Activated B cell treated with CpG ODN at 0.5 μM for 24 hours (primary cell): ENCODE measurements around the gene MSI2. TPM values are rescaled to one million over a fixed set of nuclear protein-coding genes. Genes with fewer than 3 reads are reported as not detected.

ENCODE experiments used
- ATAC-seq: fragments of 200-7000 bp; cut with Tn5 transposase; one replicate; pipeline ENCODE4 v1.10.0; 2021; ENCODE audit warnings: low read depth, mild to moderate bottlenecking, moderate library complexity
- CTCF ChIA-PET: fragments of 350-600 bp; sonication (Branson Sonifier 250); formaldehyde crosslinking; loops from one replicate; lab custom pipeline; 2021; ENCODE audit warnings: antibody characterized with exemption; lab: Charles Lee
- POLR2A ChIA-PET: fragments of 350-600 bp; sonication (Branson Sonifier 250); formaldehyde crosslinking; loops from one replicate; lab custom pipeline; 2021; ENCODE audit warnings: antibody characterized with exemption; lab: Charles Lee
- DNase-seq: peaks from one replicate; pipeline ENCODE4 v3.0.0; 2022
- H3K27ac Mint-ChIP-seq: one replicate; pipeline ENCODE4 v1.8.0; 2020; ENCODE audit warnings: mixed read lengths
- H3K27me3 Mint-ChIP-seq: one replicate; pipeline ENCODE4 v1.8.0; 2021; ENCODE audit warnings: mixed read lengths
- H3K36me3 Mint-ChIP-seq: one replicate; pipeline ENCODE4 v1.8.0; 2021; ENCODE audit warnings: low read depth, mixed read lengths
- H3K4me1 Mint-ChIP-seq: one replicate; pipeline ENCODE4 v1.8.0; 2021; ENCODE audit warnings: mixed read lengths
- H3K4me3 Mint-ChIP-seq: one replicate; pipeline ENCODE4 v1.8.0; 2020; ENCODE audit warnings: mild to moderate bottlenecking, mixed read lengths
- H3K9me3 Mint-ChIP-seq: one replicate; pipeline ENCODE4 v1.8.0; 2020; ENCODE audit warnings: mixed read lengths
- CTCF ChIP-seq: fragments of 200-600 bp; IDR thresholded peaks from one replicate; pipeline ENCODE4 v1.8.0; 2022; ENCODE audit warnings: antibody characterized with exemption, mild to moderate bottlenecking
- intact Hi-C: fragments of 100-400 bp; cut with micrococcal nuclease; formaldehyde crosslinking; loops from one replicate; pipeline ENCODE4 v1.15.1; 2024
- total RNA-seq: library from RNA; stranded (reverse); gene quantifications from 2 replicates; pipeline ENCODE4 v1.2.3, GENCODE V29; 2022

MSI2 gene
- total RNA-seq, 1 donor from 2014 or later: 102 TPM

- Mint-ChIP-seq H3K36me3 (peaks cover 35% of the 10 kb centered on the region), H3K4me3 (no peak overlapping the region), H3K9me3 (no peaks in the 10 kb centered on the region), H3K27me3 (no peaks in the 10 kb centered on the region), H3K27ac (no peak overlapping the region), H3K4me1 (peaks cover 4% of the 10 kb centered on the region)
- POLR2A ChIA-PET: no interaction called here
- DNase-seq: no peak
- CTCF ChIA-PET: interaction anchor here (0.9 to 7.0 kb wide), 3 partner anchors 52 to 431 kb away, joined by 3 to 114 read pairs (median 4); no protein-coding TSS in a partner anchor
- no peak for ATAC-seq
- intact Hi-C loops: loop anchor here (5.0 kb wide), 2 partner anchors 72 to 418 kb away; partner anchors contain the start of genes CCDC182 and MSI2
- no peak for TF ChIP-seq CTCF
These were observed 418.6 kb downstream of the MSI2 start for GRCh38 chr17:57674894-57675293.

DNA sequence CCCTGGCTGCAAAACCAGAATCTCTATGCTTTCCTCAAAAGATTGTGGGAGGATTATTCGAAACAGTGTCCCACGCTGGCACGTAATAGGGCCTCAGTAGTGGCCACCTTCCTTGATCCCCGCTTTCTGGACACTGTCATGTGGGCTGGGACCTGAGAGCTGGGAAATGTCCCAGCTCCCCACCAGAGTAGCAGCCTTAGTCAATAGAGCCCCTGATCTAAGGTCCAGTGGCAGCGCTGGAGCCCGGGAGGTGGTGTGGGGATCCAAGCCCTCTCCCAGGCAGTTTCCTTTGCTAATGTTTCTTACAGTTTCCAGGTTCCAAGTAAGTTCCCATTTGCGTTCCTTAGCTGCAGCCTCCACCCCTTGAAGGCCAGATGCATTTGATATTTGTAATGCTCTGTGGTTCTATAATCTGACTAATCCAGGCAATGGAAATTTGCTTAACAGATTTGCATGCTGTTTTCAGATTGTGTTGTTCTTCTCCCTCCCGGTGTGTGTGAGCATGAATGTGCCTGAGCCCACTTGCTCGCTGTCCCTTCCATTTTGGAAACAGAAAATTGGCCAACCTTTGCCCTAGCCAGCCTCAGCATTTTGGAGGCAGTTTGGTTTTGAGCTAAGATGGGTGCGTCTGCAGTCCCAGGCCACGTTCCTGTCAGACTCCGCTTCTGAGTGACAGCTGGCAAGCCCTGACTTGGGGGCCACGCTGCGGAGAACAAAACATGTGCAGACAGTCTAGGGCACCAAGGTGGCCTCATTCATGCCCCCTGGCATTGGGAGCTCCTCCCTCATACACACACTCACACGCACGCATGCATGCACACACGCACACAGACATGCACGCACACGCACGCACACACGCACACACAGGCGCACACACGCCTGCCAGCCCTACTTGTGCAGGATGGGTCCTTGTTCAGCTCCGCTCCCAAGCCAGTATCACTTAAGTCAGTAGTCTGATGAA, 419.4 kb downstream of the MSI2 start:
- ATAC-seq (no peak), DNase-seq (no peak)
- Mint-ChIP-seq H3K4me1 (peaks cover 4% of the 10 kb centered on the region), H3K27me3 (no peaks in the 10 kb centered on the region), H3K9me3 (no peaks in the 10 kb centered on the region), H3K36me3 (peaks cover 37% of the 10 kb centered on the region), H3K4me3 (no peak overlapping the region), H3K27ac (no peak overlapping the region)
- no peak for TF ChIP-seq CTCF
- intact Hi-C loops: no loop called here
- CTCF ChIA-PET: interaction anchor here (0.7 to 7.0 kb wide), 3 partner anchors 72 to 432 kb away, joined by 3 to 114 read pairs (median 3); no protein-coding TSS in a partner anchor
- POLR2A ChIA-PET: no interaction called here

DNA sequence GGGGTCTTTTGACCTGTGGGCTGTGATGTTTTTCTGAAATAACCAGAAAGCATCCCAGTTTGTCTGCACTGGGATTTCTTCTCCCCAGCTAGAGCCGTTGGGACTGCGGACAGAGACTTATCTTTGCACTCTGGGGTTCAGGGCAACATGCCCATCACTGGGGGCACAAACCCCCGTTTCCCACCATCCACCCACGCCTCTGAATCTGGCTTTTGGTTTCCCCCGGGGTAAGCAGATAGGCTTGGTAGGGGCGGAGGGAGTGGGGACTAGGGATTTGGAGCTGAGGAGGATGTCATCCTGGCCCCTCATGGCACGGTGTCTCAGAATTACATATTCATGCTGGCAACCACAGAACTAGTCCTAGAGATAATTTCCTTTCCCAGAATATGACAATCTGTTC, 420.2 kb downstream of the MSI2 start:
- intact Hi-C loops: no loop called here
- Mint-ChIP-seq H3K9me3 (no peaks in the 10 kb centered on the region), H3K36me3 (peaks cover 36% of the 10 kb centered on the region), H3K4me3 (no peak overlapping the region), H3K27ac (no peak overlapping the region), H3K27me3 (no peaks in the 10 kb centered on the region), H3K4me1 (peaks cover 4% of the 10 kb centered on the region)
- ATAC-seq: no peak
- ChIA-PET POLR2A (interaction anchor here (0.6 kb wide), 1 partner anchor 419 kb away, joined by 3 read pairs; no protein-coding TSS in a partner anchor), CTCF (interaction anchor here (0.7 to 7.0 kb wide), 4 partner anchors 71 to 433 kb away, joined by 3 to 114 read pairs (median 4); no protein-coding TSS in a partner anchor)
- DNase-seq: no peak
- no peak for TF ChIP-seq CTCF

DNA sequence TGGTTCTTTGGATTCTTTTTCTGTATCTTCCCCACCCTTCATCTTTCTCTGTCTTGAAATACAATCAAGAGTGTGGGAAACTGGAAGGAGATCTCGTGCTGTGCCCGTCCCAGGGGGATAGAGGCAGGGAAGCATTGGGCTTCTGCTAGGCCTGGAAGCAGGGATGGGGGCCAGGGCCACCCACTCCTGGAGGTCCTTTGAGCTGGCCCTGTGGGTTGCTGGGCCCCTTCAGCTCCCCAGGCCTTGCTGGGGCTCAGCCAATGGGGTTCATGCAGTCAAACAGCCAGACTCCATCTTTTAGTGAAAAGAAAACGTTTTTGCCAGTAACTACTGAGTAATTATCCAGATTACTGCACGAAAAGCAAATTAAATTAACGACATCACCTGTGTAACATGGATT, 421.0 kb downstream of the MSI2 start:
- H3K27me3 Mint-ChIP-seq: no peaks in the 10 kb centered on the region
- no peak overlapping the region for H3K27ac Mint-ChIP-seq
- DNase-seq (no peak), ATAC-seq (no peak)
- intact Hi-C loops: no loop called here
- H3K36me3 Mint-ChIP-seq: peaks cover 36% of the 10 kb centered on the region
- ChIA-PET POLR2A (interaction anchor here (0.6 kb wide), 1 partner anchor 419 kb away, joined by 3 read pairs; no protein-coding TSS in a partner anchor), CTCF (interaction anchor here (1.8 kb wide), 1 partner anchor 79 kb away, joined by 4 read pairs; no protein-coding TSS in a partner anchor)
- H3K4me3 Mint-ChIP-seq: no peak overlapping the region
- no peaks in the 10 kb centered on the region for H3K9me3 Mint-ChIP-seq
- no peak for TF ChIP-seq CTCF
- no peaks in the 10 kb centered on the region for H3K4me1 Mint-ChIP-seq

- no peaks in the 10 kb centered on the region for H3K4me1 Mint-ChIP-seq
- ATAC-seq (no peak), DNase-seq (no peak)
- CTCF ChIA-PET: interaction anchor here (1.8 kb wide), 1 partner anchor 80 kb away, joined by 4 read pairs; no protein-coding TSS in a partner anchor
- no peak for TF ChIP-seq CTCF
- POLR2A ChIA-PET: no interaction called here
- intact Hi-C loops: no loop called here
- H3K27me3 Mint-ChIP-seq: no peaks in the 10 kb centered on the region
- no peak overlapping the region for H3K4me3 Mint-ChIP-seq
- peaks cover 36% of the 10 kb centered on the region for H3K36me3 Mint-ChIP-seq
- H3K9me3 Mint-ChIP-seq: no peaks in the 10 kb centered on the region
- no peak overlapping the region for H3K27ac Mint-ChIP-seq
These were observed 421.5 kb downstream of the MSI2 start for GRCh38 chr17:57677858-57678257.
